Smooth muscle cell of the umbilical artery (primary cell): ENCODE measurements around the gene PARPBP. TPM values are rescaled to one million over a fixed set of nuclear protein-coding genes. Genes with fewer than 3 reads are reported as not detected.

Experiments used
- total RNA-seq: library from RNA; depleted of rRNA; stranded (reverse); fragments of >200 nt; gene quantifications from 2 replicates; pipeline ENCODE4 v1.2.3, GENCODE V29; 2014

The PARPBP gene
- 4.2 and 11.1 TPM in 2 replicates for total RNA-seq

GRCh38 chr12:102119674-102120563, at the start of gene PARPBP, which contains the start of gene NUP37:
PARPBP (plus strand) TSS chr12:102120183; CDS start chr12:102123889, 3,706 bp downstream.
NUP37 (minus strand) TSS chr12:102120114; CDS start chr12:102118518, 1,596 bp downstream.

GRCh38 chr12:102197789-102198188, 77.8 kb downstream of the PARPBP start, which contains the start of gene PMCH:
PMCH (minus strand) TSS chr12:102197833; CDS start chr12:102197770, 63 bp downstream.

Other genes with a start within 250 kb of the PARPBP start
- 101 and 190 TPM in 2 replicates for gene DRAM1, start 242.6 kb upstream of the PARPBP start, total RNA-seq
- 51.1 and 79.6 TPM in 2 replicates for gene WASHC3, start 58.2 kb upstream of the PARPBP start, total RNA-seq
- 45.7 and 72.2 TPM in 2 replicates for gene NUP37, start 69 bp upstream of the PARPBP start, total RNA-seq
- not detected in 2 replicates for gene PMCH, start 77.7 kb downstream of the PARPBP start, total RNA-seq